LNCAP (cell line): ENCODE data around the gene ILF3.

Source experiments
- CTCF ChIP-seq: fragments of 450-650 bp; IDR thresholded peaks from 2 replicates; pipeline ENCODE4 v1.5.1; 2017; ENCODE audit warnings: mild to moderate bottlenecking

ILF3 gene

GRCh38 chr19:10690341-10690781 is 36.2 kb downstream of the ILF3 start:
- no peak for TF ChIP-seq CTCF

GRCh38 chr19:10691178-10691881 is 37.2 kb downstream of the ILF3 start:
- TF ChIP-seq CTCF, result no peak

- TF ChIP-seq CTCF, result no peak
Observed at GRCh38 chr19:10691883-10692282, 37.7 kb downstream of the ILF3 start.

- no peak for TF ChIP-seq CTCF
Observed at GRCh38 chr19:10692673-10693264, 38.6 kb downstream of the ILF3 start.

GRCh38 chr19:10694706-10695307 is 40.7 kb downstream of the ILF3 start:
- no peak for TF ChIP-seq CTCF

- no peak for TF ChIP-seq CTCF
Observed at GRCh38 chr19:10695401-10696398, 41.6 kb downstream of the ILF3 start.
